Muscle layer of colon (tissue), 2 donors: ENCODE results near the gene CD2.
"Not testable (repeated sequence)": the region's sequence is repeated elsewhere in the genome, so short reads cannot be mapped to it uniquely, and the experiment has no call there.

Experiments used
- H3K27ac ChIP-seq: one replicate; pipeline ENCODE4 v1.7.0; 2013; ENCODE audit warnings: low read depth, mild to moderate bottlenecking, low read length, moderate library complexity
- H3K27me3 ChIP-seq, 2 donors: one replicate each; pipeline ENCODE4 v1.7.0; 2013; ENCODE audit warnings: low read length in 2 of 2, mild to moderate bottlenecking in 2 of 2; ENCODE audit not compliant: insufficient read depth in 2 of 2, control insufficient read depth in 1 of 2
- H3K36me3 ChIP-seq: one replicate; pipeline ENCODE4 v1.7.0; 2013; ENCODE audit warnings: mild to moderate bottlenecking, low read length; ENCODE audit not compliant: insufficient read depth
- H3K4me1 ChIP-seq: one replicate; pipeline ENCODE4 v1.7.0; 2013; ENCODE audit warnings: mild to moderate bottlenecking, low read length; ENCODE audit not compliant: insufficient read depth
- H3K4me3 ChIP-seq, 2 donors: one replicate each; pipeline ENCODE4 v1.7.0; 2013; ENCODE audit warnings: low read length in 2 of 2, low read depth in 1 of 2, mild to moderate bottlenecking in 1 of 2, moderate library complexity in 1 of 2
- H3K9ac ChIP-seq: one replicate; pipeline ENCODE4 v1.7.0; 2013; ENCODE audit warnings: low read length
- H3K9me3 ChIP-seq: one replicate; pipeline ENCODE4 v1.7.0; 2013; ENCODE audit warnings: mild to moderate bottlenecking, low read length
- donor health status: abdominal sarcoma.
- donor health status: Adenocarcinoma of cecum.

CD2 gene

GRCh38 chr1:116748272-116748671 lies 6.0 kb upstream of the CD2 start:
- H3K9me3 ChIP-seq: peaks cover 23% of the 10 kb centered on the region

GRCh38 chr1:116751146-116751545 lies 3.1 kb upstream of the CD2 start:
- H3K9me3 ChIP-seq: peaks cover 11% of the 10 kb centered on the region
- H3K27me3 ChIP-seq: no peaks in the 10 kb centered on the region
- H3K4me1 ChIP-seq: no peaks in the 10 kb centered on the region
- H3K4me3 ChIP-seq: no peak overlapping the region
- H3K9ac ChIP-seq: no peak overlapping the region
- no peaks in the 10 kb centered on the region for H3K36me3 ChIP-seq
- no peak overlapping the region for H3K27ac ChIP-seq

More at GRCh38 chr1:116748272-116748671, 6.0 kb upstream of the CD2 start:
- no peaks in the 10 kb centered on the region for H3K36me3 ChIP-seq
- H3K9ac ChIP-seq: no peak overlapping the region
- H3K27ac ChIP-seq: no peak overlapping the region
- no peaks in the 10 kb centered on the region for H3K4me1 ChIP-seq
- no peaks in the 10 kb centered on the region for H3K27me3 ChIP-seq
- H3K4me3 ChIP-seq: no peak overlapping the region

- H3K9ac ChIP-seq: no peak overlapping the region
- no peak overlapping the region for H3K27ac ChIP-seq
- H3K36me3 ChIP-seq: no peaks in the 10 kb centered on the region
- no peak overlapping the region for H3K4me3 ChIP-seq
- no peaks in the 10 kb centered on the region for H3K4me1 ChIP-seq
- H3K27me3 ChIP-seq: no peaks in the 10 kb centered on the region
- H3K9me3 ChIP-seq: peaks cover 11% of the 10 kb centered on the region
Observed at GRCh38 chr1:116751621-116752020, 2.6 kb upstream of the CD2 start.

DNA sequence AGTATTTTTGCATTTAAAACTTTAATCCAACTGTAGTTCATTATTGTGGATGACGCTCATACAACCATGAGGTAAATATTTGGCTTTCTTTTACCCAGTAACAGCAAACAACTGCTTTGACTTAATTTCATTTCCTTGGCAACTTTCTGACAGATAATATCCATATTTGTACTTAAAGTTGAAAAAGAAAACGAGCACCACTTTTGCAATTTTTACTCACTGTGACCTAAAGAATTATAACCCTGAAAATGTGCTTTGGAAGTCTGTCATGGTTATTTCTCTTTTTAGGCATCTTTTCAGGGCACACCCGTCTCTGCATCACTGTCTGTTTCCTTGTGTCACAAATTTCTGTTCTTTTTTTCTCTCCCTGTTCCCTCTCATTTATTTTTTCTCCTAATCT lies 918 bp upstream of the CD2 start:
- Histone ChIP-seq H3K36me3 (no peaks in the 10 kb centered on the region), H3K27me3 (no peaks in the 10 kb centered on the region), H3K9me3 (peaks cover 6% of the 10 kb centered on the region), H3K9ac (no peak overlapping the region), H3K4me1 (no peaks in the 10 kb centered on the region), H3K4me3 (no peak overlapping the region), H3K27ac (no peak overlapping the region)

- Histone ChIP-seq H3K9ac (no peak overlapping the region), H3K9me3 (no peaks in the 10 kb centered on the region), H3K4me3 (no peak overlapping the region), H3K4me1 (no peaks in the 10 kb centered on the region), H3K27me3 (no peaks in the 10 kb centered on the region), H3K36me3 (no peaks in the 10 kb centered on the region), H3K27ac (no peak overlapping the region)
Observed at GRCh38 chr1:116755066-116755465, 836 bp downstream of the CD2 start.

GRCh38 chr1:116755681-116756080 lies 1.5 kb downstream of the CD2 start:
- Histone ChIP-seq H3K27me3 (no peaks in the 10 kb centered on the region), H3K36me3 (no peaks in the 10 kb centered on the region), H3K9ac (no peak overlapping the region), H3K9me3 (no peaks in the 10 kb centered on the region), H3K27ac (no peak overlapping the region), H3K4me3 (no peak overlapping the region), H3K4me1 (no peaks in the 10 kb centered on the region)

- H3K27me3 ChIP-seq, H3K9ac ChIP-seq, H3K4me3 ChIP-seq, H3K9me3 ChIP-seq, H3K4me1 ChIP-seq, H3K27ac ChIP-seq, H3K36me3 ChIP-seq: not testable (repeated sequence)
Observed at GRCh38 chr1:116756092-116756491, 1.9 kb downstream of the CD2 start.

GRCh38 chr1:116758456-116758815 lies 4.2 kb downstream of the CD2 start:
- H3K9ac ChIP-seq, H3K9me3 ChIP-seq, H3K36me3 ChIP-seq, H3K4me3 ChIP-seq, H3K27ac ChIP-seq, H3K27me3 ChIP-seq, H3K4me1 ChIP-seq: not testable (repeated sequence)

DNA sequence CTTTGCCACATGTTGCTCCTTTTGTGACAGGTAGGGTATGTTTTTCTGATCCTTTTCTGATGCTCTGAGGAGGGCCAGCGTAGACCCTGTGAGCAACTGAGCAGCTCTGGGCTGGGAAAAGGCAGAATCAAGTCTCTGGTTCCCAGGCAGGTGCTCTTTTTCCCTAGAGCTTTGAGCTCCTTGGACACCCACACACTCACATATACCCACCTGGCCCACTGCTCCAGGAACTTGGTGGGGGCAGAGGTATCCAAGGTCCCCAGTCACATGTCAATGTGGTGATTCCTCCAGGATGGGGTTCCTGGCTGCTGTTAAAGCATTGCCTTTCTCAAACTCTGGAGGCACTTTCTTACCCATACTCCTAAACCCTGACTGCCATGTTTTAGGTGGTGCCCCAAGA lies 5.4 kb downstream of the CD2 start:
- H3K9me3 ChIP-seq: no peaks in the 10 kb centered on the region
- H3K27me3 ChIP-seq: no peaks in the 10 kb centered on the region
- no peaks in the 10 kb centered on the region for H3K36me3 ChIP-seq
- no peak overlapping the region for H3K9ac ChIP-seq
- H3K4me1 ChIP-seq: no peaks in the 10 kb centered on the region
- no peak overlapping the region for H3K27ac ChIP-seq
- no peak overlapping the region for H3K4me3 ChIP-seq

DNA sequence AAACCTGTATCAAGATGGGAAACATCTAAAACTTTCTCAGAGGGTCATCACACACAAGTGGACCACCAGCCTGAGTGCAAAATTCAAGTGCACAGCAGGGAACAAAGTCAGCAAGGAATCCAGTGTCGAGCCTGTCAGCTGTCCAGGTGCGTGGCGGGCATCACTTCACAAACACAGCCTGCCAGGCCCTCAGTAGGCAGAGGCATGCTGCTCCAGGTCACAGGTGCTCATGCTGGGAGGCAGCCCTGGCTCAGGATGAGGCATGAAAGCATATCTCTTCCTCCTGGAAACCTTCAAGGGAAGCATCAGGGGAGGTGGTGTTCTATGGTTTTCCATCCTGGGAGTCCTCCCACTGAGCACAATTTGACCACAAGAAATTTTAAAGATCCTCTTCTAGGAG lies 6.3 kb downstream of the CD2 start:
- Histone ChIP-seq H3K27me3 (no peaks in the 10 kb centered on the region), H3K9me3 (no peaks in the 10 kb centered on the region), H3K4me1 (no peaks in the 10 kb centered on the region), H3K4me3 (no peak overlapping the region), H3K9ac (no peak overlapping the region), H3K27ac (no peak overlapping the region), H3K36me3 (no peaks in the 10 kb centered on the region)

DNA sequence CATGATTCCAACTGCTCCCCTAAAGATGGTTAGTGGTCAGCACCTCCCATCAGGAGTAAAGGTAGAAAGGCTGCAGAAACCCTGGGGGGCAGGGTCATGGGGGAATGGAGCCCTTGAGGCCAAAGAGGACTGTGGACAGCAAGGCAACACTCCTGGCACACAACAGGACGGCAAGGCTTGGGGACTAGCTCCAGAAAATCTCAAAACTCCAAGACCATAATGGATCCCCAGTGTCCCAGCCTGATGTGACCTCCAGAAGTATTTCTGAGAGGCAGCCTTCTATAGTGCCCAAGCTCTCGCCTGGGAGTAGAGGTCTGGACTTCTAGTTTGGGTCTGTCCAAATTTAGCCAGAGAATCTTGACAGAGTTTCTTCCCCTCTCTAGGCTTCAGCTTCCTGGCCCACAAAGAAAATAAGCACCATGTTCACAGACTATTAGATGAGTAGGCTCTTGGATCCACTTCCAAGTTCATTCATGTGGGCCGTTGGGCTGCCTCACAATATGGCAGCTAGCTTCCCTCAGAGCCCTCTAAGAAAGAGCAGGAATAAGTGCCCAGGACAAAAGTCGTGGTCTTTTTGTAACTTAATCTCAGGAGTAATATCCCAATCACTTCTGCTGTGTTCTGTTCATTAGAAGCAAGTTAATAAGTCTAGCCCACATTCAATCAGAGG lies 6.9 kb downstream of the CD2 start:
- H3K27ac ChIP-seq: no peak overlapping the region

GRCh38 chr1:116762281-116762680 lies 8.1 kb downstream of the CD2 start:
- no peak overlapping the region for H3K4me3 ChIP-seq
- H3K36me3 ChIP-seq: no peaks in the 10 kb centered on the region
- H3K4me1 ChIP-seq: no peaks in the 10 kb centered on the region
- H3K27ac ChIP-seq: no peak overlapping the region
- no peaks in the 10 kb centered on the region for H3K27me3 ChIP-seq
- H3K9me3 ChIP-seq: no peaks in the 10 kb centered on the region
- no peak overlapping the region for H3K9ac ChIP-seq

More for the DNA sequence above, 6.9 kb downstream of the CD2 start:
- Histone ChIP-seq H3K4me3 (no peak overlapping the region), H3K9me3 (no peaks in the 10 kb centered on the region), H3K36me3 (no peaks in the 10 kb centered on the region), H3K27me3 (no peaks in the 10 kb centered on the region), H3K4me1 (no peaks in the 10 kb centered on the region), H3K9ac (no peak overlapping the region)
